OCI-LY7 (cell line): ENCODE data around the gene SND1. TPM values are rescaled to one million over a fixed set of nuclear protein-coding genes. Genes with fewer than 3 reads are reported as not detected.

Source experiments
- BruUV-seq: library from RNA; stranded (reverse); fragments of 400-500 nt; replicated peaks from 2 replicates; lab custom pipeline; 2021; lab: Mats Ljungman, UMichigan
- CTCF ChIA-PET: fragments of 300-600 bp; sonication (Branson Sonifier 250); formaldehyde crosslinking; loops from one replicate; lab custom pipeline; 2022; ENCODE audit warnings: antibody characterized with exemption; ENCODE audit not compliant: unreplicated experiment; lab: Charles Lee
- POLR2A ChIA-PET: fragments of 300-600 bp; sonication (Branson Sonifier 250); formaldehyde crosslinking; loops from one replicate; lab custom pipeline; 2022; ENCODE audit warnings: antibody characterized with exemption; lab: Charles Lee
- DNase-seq: peaks from one replicate; pipeline ENCODE4 v3.0.0-alpha.2; 2015; ENCODE audit warnings: low spot score
- H2AFZ ChIP-seq: fragments of 200-600 bp; sonication (generic), shearing (Covaris generic); 2 replicates; pipeline ENCODE4 v1.6.1; 2014; ENCODE audit warnings: mild to moderate bottlenecking, antibody characterized with exemption, low read length, moderate library complexity
- H3K27ac ChIP-seq: fragments of 200-600 bp; sonication (generic); 2 replicates; pipeline ENCODE4 v1.5.1; 2014; ENCODE audit warnings: mixed run types, low read depth, mild to moderate bottlenecking, moderate library complexity, low read length, inconsistent platforms; ENCODE audit not compliant: poor library complexity, severe bottlenecking
- H3K36me3 ChIP-seq: fragments of 200-600 bp; sonication (generic); 2 replicates; pipeline ENCODE4 v1.6.1; 2014; ENCODE audit warnings: mild to moderate bottlenecking, antibody characterized with exemption, low read length, moderate library complexity, mixed read lengths; ENCODE audit not compliant: insufficient read depth
- H3K4me1 ChIP-seq: fragments of 200-600 bp; sonication (generic); 2 replicates; pipeline ENCODE4 v1.5.1; 2014; ENCODE audit warnings: mild to moderate bottlenecking, low read length; ENCODE audit not compliant: insufficient read depth, poor library complexity, severe bottlenecking
- H3K4me2 ChIP-seq: fragments of 200-600 bp; sonication (generic); 2 replicates; pipeline ENCODE4 v1.6.1; 2014; ENCODE audit warnings: mild to moderate bottlenecking, low read length
- H3K4me3 ChIP-seq: fragments of 200-600 bp; sonication (generic); 2 replicates; pipeline ENCODE4 v1.5.1; 2014; ENCODE audit warnings: mild to moderate bottlenecking, low read depth, low read length; ENCODE audit not compliant: poor library complexity, severe bottlenecking
- H3K79me2 ChIP-seq: fragments of 200-600 bp; sonication (generic); 2 replicates; pipeline ENCODE4 v1.6.1; 2016; ENCODE audit warnings: low read depth, mild to moderate bottlenecking, low read length, moderate library complexity, mixed read lengths; ENCODE audit not compliant: insufficient read depth
- H3K9me2 ChIP-seq: fragments of 200-600 bp; sonication (generic); 2 replicates; pipeline ENCODE4 v1.6.1; 2016; ENCODE audit warnings: mild to moderate bottlenecking, low read length, mixed read lengths; ENCODE audit not compliant: insufficient read depth
- H3K9me3 ChIP-seq: fragments of 200-600 bp; sonication (generic); 2 replicates; pipeline ENCODE4 v1.6.1; 2014; ENCODE audit warnings: mild to moderate bottlenecking, mixed run types, low read length, mixed read lengths
- H4K20me1 ChIP-seq: fragments of 200-600 bp; sonication (generic); 2 replicates; pipeline ENCODE4 v1.6.1; 2014; ENCODE audit warnings: mild to moderate bottlenecking, antibody characterized with exemption, low read length, moderate library complexity, mixed read lengths; ENCODE audit not compliant: insufficient read depth
- CTCF ChIP-seq: fragments of 200-600 bp; sonication (generic); conservative IDR thresholded peaks from 2 replicates; pipeline ENCODE4 v1.5.1; 2014; ENCODE audit warnings: mild to moderate bottlenecking, antibody characterized with exemption, low read length, moderate library complexity, mixed read lengths
- EZH2phosphoT487 ChIP-seq: fragments of 200-600 bp; sonication (generic); IDR thresholded peaks from 2 replicates; pipeline ENCODE4 v1.6.1; 2018; ENCODE audit warnings: low read depth, borderline replicate concordance, mild to moderate bottlenecking, mixed run types, antibody characterized with exemption, low read length, moderate library complexity, mixed read lengths
- intact Hi-C: fragments of 100-400 bp; cut with micrococcal nuclease; formaldehyde crosslinking; loops from one replicate; pipeline ENCODE4 v1.10.0; 2022; ENCODE audit not compliant: unreplicated experiment
- total RNA-seq, 2 experiments: library from RNA; depleted of rRNA in 1 of 2; stranded (reverse); fragments of >200 nt in 1 of 2; shearing (Covaris generic) in 1 of 2; gene quantifications; 2 replicates each; pipeline ENCODE4 v1.2.3, GENCODE V29; 2014 to 2022

The SND1 gene
- total RNA-seq, 2 experiments from 2014 or later: 111 to 221 TPM

GRCh38 chr7:127873151-127873550 lies 221.2 kb downstream of the SND1 start:
- Histone ChIP-seq H3K27ac (no peak overlapping the region), H3K36me3 (peaks cover 21% of the 10 kb centered on the region), H2AFZ (no peak overlapping the region), H3K79me2 (no peaks in the 10 kb centered on the region), H3K9me2 (no peaks in the 10 kb centered on the region), H4K20me1 (peaks cover 1% of the 10 kb centered on the region; the same call in 1 of the 2 replicates), H3K4me1 (peaks cover 15% of the 10 kb centered on the region), H3K9me3 (no peaks in the 10 kb centered on the region; the same call in 1 of the 2 replicates), H3K4me2 (no peak overlapping the region), H3K4me3 (no peak overlapping the region)
- ChIA-PET POLR2A (interaction anchor here (1.4 to 1.5 kb wide), 2 partner anchors 10 to 36 kb away, joined by 3 to 4 read pairs; no protein-coding TSS in a partner anchor), CTCF (no interaction called here)
- no TSS peak for BruUV-seq
- intact Hi-C loops: no loop called here
- DNase-seq: no peak
- TF ChIP-seq CTCF (no peak), EZH2phosphoT487 (no peak)

GRCh38 chr7:127873715-127874636 lies 222.0 kb downstream of the SND1 start:
- Histone ChIP-seq H3K4me1 (peaks cover 15% of the 10 kb centered on the region), H3K9me3 (no peaks in the 10 kb centered on the region; the same call in 1 of the 2 replicates), H4K20me1 (peaks cover 5% of the 10 kb centered on the region; the same call in 1 of the 2 replicates), H2AFZ (no peak overlapping the region), H3K79me2 (no peaks in the 10 kb centered on the region), H3K4me2 (no peak overlapping the region), H3K9me2 (no peaks in the 10 kb centered on the region), H3K36me3 (peaks cover 18% of the 10 kb centered on the region), H3K27ac (no peak overlapping the region), H3K4me3 (no peak overlapping the region)
- intact Hi-C loops: no loop called here
- TF ChIP-seq CTCF: no peak
- TF ChIP-seq EZH2phosphoT487: no peak
- ChIA-PET POLR2A (interaction anchor here (1.4 kb wide), 1 partner anchor 35 kb away, joined by 3 read pairs; no protein-coding TSS in a partner anchor), CTCF (no interaction called here)
- DNase-seq: no peak
- BruUV-seq: no TSS peak
